Gastrocnemius medialis (tissue), 4 donors: Measurements from ENCODE around the gene NDRG3.

Experiments used
- CTCF ChIP-seq, 5 experiments: fragments of 450-650 bp in 3 of 5; fragments of 200-600 bp in 2 of 5; sonication (generic) in 2 of 5; IDR thresholded peaks in 4 of 5; conservative IDR thresholded peaks in 1 of 5; 1 replicate in 4 of 5; 2 replicates in 1 of 5; pipeline ENCODE4 v1.5.1; 2016 to 2019; ENCODE audit warnings: antibody characterized with exemption in 5 of 5, mild to moderate bottlenecking in 3 of 5, moderate library complexity in 3 of 5
- POLR2A ChIP-seq, 2 donors: fragments of 450-650 bp; IDR thresholded peaks; one replicate each; pipeline ENCODE4 v1.6.1; 2017; ENCODE audit warnings: antibody characterized with exemption in 2 of 2, mild to moderate bottlenecking in 2 of 2, moderate library complexity in 2 of 2

- TF ChIP-seq POLR2A (IDR thresholded peaks at IDR 0.05) (peak; percentile 50 to 52), CTCF (IDR thresholded peaks at IDR 0.05 in 4 of 5, conservative IDR thresholded peaks at IDR 0.05 in 1 of 5) (no peak)
These were observed 27.9 kb upstream of the NDRG3 start, which contains the start of gene DSN1 for GRCh38 chr20:36773597-36774390.
